Stomach smooth muscle (tissue), 2 donors: Measurements from ENCODE around the gene KIF2A.
"Not testable (repeated sequence)": the region's sequence is repeated elsewhere in the genome, so short reads cannot be mapped to it uniquely, and the experiment has no call there.

Experiments used
- H3K27ac ChIP-seq: one replicate; pipeline ENCODE4 v1.7.0; 2013; ENCODE audit warnings: mild to moderate bottlenecking, low read length, inconsistent platforms
- H3K27me3 ChIP-seq, 2 donors: one replicate each; pipeline ENCODE4 v1.7.0; 2013; ENCODE audit warnings: low read length in 2 of 2; ENCODE audit not compliant: insufficient read depth in 2 of 2, control insufficient read depth in 1 of 2
- H3K36me3 ChIP-seq, 2 donors: one replicate each; pipeline ENCODE4 v1.7.0; 2013; ENCODE audit warnings: low read length in 2 of 2; ENCODE audit not compliant: control insufficient read depth in 2 of 2, insufficient read depth in 2 of 2
- H3K4me1 ChIP-seq: one replicate; pipeline ENCODE4 v1.7.0; 2013; ENCODE audit warnings: low read length; ENCODE audit not compliant: control insufficient read depth, insufficient read depth
- H3K4me3 ChIP-seq, 2 donors: one replicate each; pipeline ENCODE4 v1.7.0; 2013; ENCODE audit warnings: low read length in 2 of 2
- H3K9ac ChIP-seq, 2 donors: one replicate each; pipeline ENCODE4 v1.7.0; 2013; ENCODE audit warnings: low read length in 2 of 2, mild to moderate bottlenecking in 1 of 2
- H3K9me3 ChIP-seq, 2 donors: one replicate each; pipeline ENCODE4 v1.7.0; 2013; ENCODE audit warnings: low read length in 2 of 2; ENCODE audit not compliant: control insufficient read depth in 2 of 2
- donor health status: healthy.
- donor health status: Pancreatic carcinoma.

KIF2A gene

DNA sequence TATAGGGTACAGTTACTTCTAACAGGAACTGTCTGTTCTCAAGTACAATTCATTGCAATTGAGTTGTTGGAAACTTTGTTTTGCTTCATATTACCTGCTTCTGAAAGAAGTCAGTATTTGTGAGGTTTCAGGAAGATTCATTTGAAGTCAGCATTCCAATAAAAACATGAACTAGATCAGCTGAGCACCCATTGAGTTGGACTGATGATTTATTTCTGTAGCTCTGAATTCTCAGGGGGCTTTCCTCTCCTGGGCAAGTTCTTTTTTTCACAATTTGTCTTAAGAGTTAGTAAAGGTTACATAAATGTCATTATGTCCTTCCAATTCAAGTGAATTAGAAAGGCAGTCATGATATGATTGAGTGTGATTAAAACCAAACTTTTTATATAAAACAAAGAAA lies 16.2 kb upstream of the KIF2A start:
- H3K9me3 ChIP-seq = no peaks in the 10 kb centered on the region
- no peak overlapping the region for H3K4me3 ChIP-seq
- H3K27ac ChIP-seq = no peak overlapping the region
- no peaks in the 10 kb centered on the region for H3K4me1 ChIP-seq
- H3K27me3 ChIP-seq = no peaks in the 10 kb centered on the region
- H3K9ac ChIP-seq = no peak overlapping the region
- H3K36me3 ChIP-seq = no peaks in the 10 kb centered on the region

DNA sequence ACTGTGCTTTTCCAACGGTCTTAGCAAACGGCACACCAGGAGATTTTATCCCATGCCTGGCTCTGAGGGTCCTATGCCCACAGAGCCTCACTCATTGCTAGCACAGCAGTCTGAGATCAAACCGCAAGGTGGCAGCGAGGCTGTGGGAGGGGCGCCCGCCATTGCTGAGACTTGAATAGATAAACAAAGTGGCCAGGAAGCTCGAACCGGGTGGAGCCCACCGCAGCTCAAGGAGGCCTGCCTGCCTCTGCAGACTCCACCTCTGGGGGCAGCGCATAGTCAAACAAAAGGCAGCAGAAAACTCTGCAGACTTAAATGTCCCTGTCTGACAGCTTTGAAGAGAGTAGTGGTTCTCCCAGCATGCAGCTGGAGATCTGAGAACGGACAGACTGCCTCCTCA lies 14.2 kb upstream of the KIF2A start:
- H3K9ac ChIP-seq, H3K27me3 ChIP-seq, H3K9me3 ChIP-seq, H3K27ac ChIP-seq, H3K4me3 ChIP-seq, H3K36me3 ChIP-seq, H3K4me1 ChIP-seq: not testable (repeated sequence)

DNA sequence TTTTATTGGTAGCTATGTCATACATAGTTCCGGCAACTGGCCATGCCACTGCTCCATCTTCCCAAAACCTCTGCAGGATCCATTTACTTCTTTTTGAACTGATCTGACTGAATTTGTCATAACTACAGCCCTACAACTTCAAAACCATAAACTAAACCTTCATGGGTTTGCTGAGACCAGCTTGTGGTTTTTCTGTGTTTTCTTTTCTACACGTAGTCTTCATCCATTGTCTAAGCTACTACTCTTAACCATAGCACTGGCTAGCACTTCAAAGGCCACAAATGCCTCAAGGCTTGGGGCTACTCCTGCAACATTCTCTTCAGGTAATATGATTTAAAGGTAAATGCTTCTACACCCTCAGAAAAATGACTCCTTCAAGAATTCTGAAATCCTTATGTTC lies 9.0 kb upstream of the KIF2A start:
- no peaks in the 10 kb centered on the region for H3K27me3 ChIP-seq
- H3K4me3 ChIP-seq = no peak overlapping the region
- H3K9me3 ChIP-seq = no peaks in the 10 kb centered on the region
- H3K36me3 ChIP-seq = no peaks in the 10 kb centered on the region
- no peak overlapping the region for H3K27ac ChIP-seq
- H3K4me1 ChIP-seq = no peaks in the 10 kb centered on the region
- no peak overlapping the region for H3K9ac ChIP-seq

- Histone ChIP-seq H3K27me3 (no peaks in the 10 kb centered on the region), H3K9me3 (no peaks in the 10 kb centered on the region), H3K4me1 (no peaks in the 10 kb centered on the region), H3K9ac (no peak overlapping the region), H3K27ac (no peak overlapping the region), H3K4me3 (no peak overlapping the region), H3K36me3 (no peaks in the 10 kb centered on the region)
Observed at GRCh38 chr5:62298118-62298517, 7.9 kb upstream of the KIF2A start.

- H3K27me3 ChIP-seq = no peaks in the 10 kb centered on the region
- no peaks in the 10 kb centered on the region for H3K36me3 ChIP-seq
- H3K9ac ChIP-seq = no peak overlapping the region
- no peak overlapping the region for H3K4me3 ChIP-seq
- no peak overlapping the region for H3K27ac ChIP-seq
- no peaks in the 10 kb centered on the region for H3K9me3 ChIP-seq
- H3K4me1 ChIP-seq = no peaks in the 10 kb centered on the region
Observed at GRCh38 chr5:62299101-62299500, 6.9 kb upstream of the KIF2A start.

DNA sequence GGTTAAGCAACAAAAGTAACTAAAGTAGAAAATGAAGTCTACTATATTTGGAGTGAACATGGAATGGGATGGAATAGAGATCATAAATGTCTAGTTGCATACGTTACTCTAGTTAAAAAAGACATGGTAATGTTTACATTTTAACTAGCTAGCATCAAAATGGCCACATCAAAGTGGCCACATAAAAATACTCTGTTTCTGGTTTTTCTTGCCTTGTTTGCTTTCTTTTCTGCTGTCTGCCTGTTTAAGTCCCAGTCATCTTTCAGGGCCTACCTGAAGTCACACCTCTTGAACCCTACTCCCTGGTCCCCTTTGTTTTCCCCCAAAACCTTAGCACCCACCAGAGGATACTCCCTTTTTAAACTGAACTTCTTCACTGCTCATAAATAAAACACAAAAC lies 6.4 kb upstream of the KIF2A start:
- H3K4me3 ChIP-seq = no peak overlapping the region
- no peaks in the 10 kb centered on the region for H3K36me3 ChIP-seq
- no peaks in the 10 kb centered on the region for H3K4me1 ChIP-seq
- H3K27ac ChIP-seq = no peak overlapping the region
- H3K27me3 ChIP-seq = no peaks in the 10 kb centered on the region
- H3K9ac ChIP-seq = no peak overlapping the region
- H3K9me3 ChIP-seq = no peaks in the 10 kb centered on the region

DNA sequence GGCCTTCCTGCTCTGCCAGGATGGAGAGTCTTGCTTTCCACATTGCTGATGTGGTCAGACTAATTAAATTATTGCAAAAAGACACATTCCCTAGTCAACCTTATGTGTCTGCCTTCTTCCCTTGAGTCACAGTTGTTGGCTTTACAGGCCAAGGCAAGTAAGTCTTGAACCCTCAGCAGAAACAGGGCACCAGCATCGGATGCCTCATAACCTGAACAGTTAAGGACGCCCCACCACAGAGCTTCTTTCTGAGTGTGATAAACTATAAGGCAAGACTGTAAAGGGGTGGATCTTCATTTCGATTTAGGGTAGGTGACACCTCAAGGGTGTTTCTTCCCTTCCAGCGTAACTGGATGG lies 670 bp upstream of the KIF2A start:
- H3K4me3 ChIP-seq = peak overlapping the region; percentile 76 to 83
- H3K9me3 ChIP-seq = no peaks in the 10 kb centered on the region

GRCh38 chr5:62306323-62306895 lies 403 bp downstream of the KIF2A start:
- no peaks in the 10 kb centered on the region for H3K36me3 ChIP-seq
- peak overlapping the region; percentile 80 for H3K27ac ChIP-seq
- H3K4me1 ChIP-seq = peaks cover 8% of the 10 kb centered on the region
- H3K27me3 ChIP-seq = no peaks in the 10 kb centered on the region
- peak overlapping the region; percentile 81 to 83 for H3K4me3 ChIP-seq
- no peaks in the 10 kb centered on the region for H3K9me3 ChIP-seq
- H3K9ac ChIP-seq = peak overlapping the region; percentile 60 to 75

More for the DNA sequence above, 670 bp upstream of the KIF2A start:
- H3K27ac ChIP-seq = peak overlapping the region; percentile 80
- H3K27me3 ChIP-seq = no peaks in the 10 kb centered on the region
- peaks cover 8% of the 10 kb centered on the region for H3K4me1 ChIP-seq
- no peaks in the 10 kb centered on the region for H3K36me3 ChIP-seq
- H3K9ac ChIP-seq = peak overlapping the region; percentile 82 to 92

GRCh38 chr5:62306896-62307689 lies 1.1 kb downstream of the KIF2A start:
- peaks cover 8% of the 10 kb centered on the region for H3K4me1 ChIP-seq
- H3K4me3 ChIP-seq = peak overlapping the region; percentile 81 to 83
- H3K9ac ChIP-seq = peak overlapping the region; percentile 75
- no peaks in the 10 kb centered on the region for H3K36me3 ChIP-seq
- H3K9me3 ChIP-seq = no peaks in the 10 kb centered on the region
- peak overlapping the region; percentile 80 for H3K27ac ChIP-seq
- no peaks in the 10 kb centered on the region for H3K27me3 ChIP-seq

DNA sequence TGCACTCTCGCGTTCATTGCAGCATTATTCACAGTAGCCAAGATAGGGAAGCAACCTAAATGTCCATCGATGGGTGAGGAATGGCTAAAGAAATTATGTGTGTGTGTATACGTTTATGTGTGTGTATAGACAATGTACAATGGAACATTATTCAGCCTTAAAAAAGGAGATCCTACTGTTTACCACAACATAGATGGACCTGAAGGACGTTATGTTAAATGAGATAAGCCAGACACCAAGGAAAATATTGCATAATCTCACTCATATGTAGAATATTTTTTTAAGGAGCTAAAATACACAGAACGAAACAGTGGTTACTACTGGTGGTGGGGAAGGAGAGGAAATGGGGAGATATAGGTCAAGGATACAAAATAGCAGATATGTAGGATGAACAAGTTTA lies 2.4 kb downstream of the KIF2A start:
- Histone ChIP-seq H3K9ac (no peak overlapping the region), H3K27ac (no peak overlapping the region), H3K4me3 (no peak overlapping the region), H3K9me3 (no peaks in the 10 kb centered on the region), H3K27me3 (no peaks in the 10 kb centered on the region), H3K36me3 (no peaks in the 10 kb centered on the region), H3K4me1 (peaks cover 8% of the 10 kb centered on the region)

- no peaks in the 10 kb centered on the region for H3K9me3 ChIP-seq
- H3K36me3 ChIP-seq = no peaks in the 10 kb centered on the region
- H3K4me3 ChIP-seq = no peak overlapping the region
- H3K27ac ChIP-seq = no peak overlapping the region
- peaks cover 8% of the 10 kb centered on the region for H3K4me1 ChIP-seq
- H3K9ac ChIP-seq = no peak overlapping the region
- H3K27me3 ChIP-seq = no peaks in the 10 kb centered on the region
Observed at GRCh38 chr5:62309107-62309506, 3.1 kb downstream of the KIF2A start.
